NK-92 treated with Interleukin-12 subunit alpha and Interleukin-12 subunit beta, amount 100 ng/mL, for 24 hours (cell line): ENCODE data around the gene EN2.
"Not testable (repeated sequence)": the region's sequence is repeated elsewhere in the genome, so short reads cannot be mapped to it uniquely, and the experiment has no call there.

Experiments
- DNase-seq: peaks from one replicate; lab custom pipeline; 2025; lab: John Stamatoyannopoulos, UW

EN2 gene

DNA sequence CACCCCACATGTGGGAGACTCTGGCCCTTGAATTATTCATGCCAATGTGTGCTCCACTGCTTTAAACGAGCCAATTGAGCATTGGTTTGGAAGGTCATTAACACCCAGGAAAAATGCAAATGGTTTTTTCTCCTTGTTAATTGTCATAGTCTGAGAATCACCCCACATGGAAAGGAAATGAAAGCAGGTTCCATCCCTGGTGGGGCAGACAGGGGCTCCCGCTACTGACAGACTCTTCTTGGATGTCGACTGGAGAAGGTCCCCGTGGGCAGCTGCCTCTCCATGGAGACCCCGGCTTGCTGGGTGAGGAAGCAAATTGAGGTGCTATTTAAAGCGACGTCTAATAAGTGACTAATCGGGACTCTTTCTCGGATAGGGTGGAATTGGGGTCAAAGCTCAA, 32.0 kb upstream of the EN2 start:
- DNase-seq: no peak

DNA sequence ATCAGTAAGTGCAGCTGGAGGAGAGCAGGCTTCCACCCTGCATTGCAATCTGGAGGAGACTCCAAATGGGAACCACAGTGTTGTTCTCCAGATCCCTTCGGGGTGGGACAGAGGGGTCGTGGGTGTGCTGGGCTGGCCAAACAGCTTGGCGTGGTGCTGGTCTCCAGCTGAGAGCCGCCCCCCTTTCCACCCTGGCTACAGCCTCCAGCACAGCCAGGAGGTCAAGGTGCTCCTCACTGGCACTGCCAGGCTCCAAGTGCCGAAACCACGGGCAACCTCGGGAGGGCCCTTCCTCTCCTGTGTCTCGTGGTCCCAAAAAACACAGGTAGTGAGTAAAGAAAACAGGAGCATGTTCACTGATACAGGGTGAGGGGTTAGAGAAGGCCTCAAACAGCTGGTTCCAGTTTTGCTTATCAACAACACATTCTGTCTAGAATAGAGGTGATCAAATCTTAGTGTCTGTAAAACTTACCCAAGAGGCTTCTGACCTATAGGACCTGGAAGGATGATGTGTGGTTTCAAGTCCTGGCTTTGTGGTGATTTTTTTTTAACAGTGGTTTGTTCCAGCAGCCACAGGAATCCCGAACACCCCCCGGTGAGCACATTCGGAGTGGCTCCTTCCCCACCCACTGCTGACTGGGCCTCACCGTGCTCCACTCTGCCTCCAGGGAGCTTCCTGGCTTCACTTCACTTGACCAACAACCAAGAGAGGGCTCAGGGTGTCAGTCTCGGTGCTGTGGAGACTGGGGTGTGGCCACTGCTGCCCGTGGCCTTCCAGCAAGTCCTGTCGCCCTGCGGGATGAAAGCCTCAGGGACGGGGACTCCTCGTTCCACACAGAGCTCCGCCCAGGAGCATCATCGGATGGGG, 31.2 kb upstream of the EN2 start:
- DNase-seq: no peak

DNA sequence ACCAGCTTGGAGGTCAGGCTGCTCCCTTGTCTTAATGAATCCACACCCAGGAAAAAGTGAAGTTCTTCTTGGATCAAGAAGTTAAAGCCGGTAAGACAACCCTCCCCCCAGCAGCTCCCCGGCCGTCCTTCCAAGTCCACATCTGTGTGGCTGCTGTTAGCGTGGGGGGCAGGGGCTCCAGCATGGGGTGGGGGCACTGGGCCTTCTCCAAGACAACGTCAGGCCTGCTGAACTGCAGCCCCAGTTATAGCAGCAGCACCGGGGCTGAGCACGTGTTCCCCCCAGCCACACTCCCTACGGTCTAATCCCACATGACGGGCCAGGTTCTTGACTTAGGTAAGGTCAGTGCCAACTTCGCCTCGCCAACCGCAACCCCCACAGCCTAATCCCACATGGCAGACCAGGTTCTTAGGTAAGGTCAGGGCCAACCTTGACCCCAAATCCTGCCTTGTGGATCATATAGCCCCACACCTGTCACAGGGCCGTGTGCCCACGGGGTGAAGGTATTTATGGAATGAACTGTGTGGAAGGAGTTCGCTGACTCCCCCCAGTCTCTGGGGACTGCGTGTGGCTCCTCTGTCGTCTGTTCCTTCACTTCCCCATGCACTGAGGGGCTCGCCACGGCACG, 30.4 kb upstream of the EN2 start:
- DNase-seq: no peak

DNA sequence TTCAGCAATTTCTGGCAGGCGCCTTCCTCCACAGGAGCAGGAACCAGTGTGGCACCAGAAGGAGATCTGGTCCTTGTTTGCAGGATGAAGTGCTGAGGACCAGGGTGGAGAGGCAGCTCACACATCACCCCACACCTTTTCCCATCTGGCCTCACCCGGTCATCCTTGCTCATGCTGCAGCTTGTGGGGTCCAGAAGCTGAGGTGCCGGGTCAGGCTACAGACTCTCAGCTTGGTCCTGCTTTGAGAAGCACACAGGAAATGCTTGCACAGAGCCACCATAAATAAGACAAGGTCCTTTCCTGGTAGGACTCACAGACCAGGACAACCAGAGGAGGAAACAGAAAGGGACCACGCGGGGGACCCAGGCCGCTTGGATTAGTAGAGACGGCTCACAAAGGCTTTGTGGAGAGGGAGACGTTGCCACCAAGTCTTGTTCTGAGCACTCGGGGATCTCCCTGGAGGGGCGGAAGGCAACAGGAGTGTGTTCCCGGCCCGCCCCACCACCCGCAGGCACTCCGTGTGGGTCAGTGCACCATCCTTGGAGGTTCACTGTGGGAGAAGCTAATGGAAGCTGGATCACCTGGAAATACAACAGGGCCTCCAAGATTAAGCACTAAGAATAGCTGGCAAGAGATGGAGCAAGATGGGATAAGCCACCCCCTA, 29.6 kb upstream of the EN2 start:
- no peak for DNase-seq

DNA sequence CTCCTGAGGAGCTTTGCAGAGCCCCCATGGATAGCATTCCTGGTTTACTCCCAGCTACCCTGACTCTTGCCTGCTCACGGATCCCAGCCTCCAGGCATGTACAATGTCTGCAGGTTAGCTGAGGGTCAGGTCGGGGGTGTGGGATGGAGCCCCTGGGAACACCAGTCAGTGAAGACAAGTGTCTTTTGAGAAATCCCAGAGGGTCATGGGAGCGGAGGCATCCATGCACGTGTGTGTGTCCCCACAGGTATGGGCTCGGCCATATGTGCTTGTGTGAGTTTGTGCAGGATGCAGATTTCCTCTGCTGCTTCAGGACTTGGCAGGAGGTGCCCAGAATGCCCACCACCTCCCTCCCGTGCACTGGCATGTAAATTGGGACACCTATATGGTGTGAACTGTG, 28.3 kb upstream of the EN2 start:
- DNase-seq: no peak

DNA sequence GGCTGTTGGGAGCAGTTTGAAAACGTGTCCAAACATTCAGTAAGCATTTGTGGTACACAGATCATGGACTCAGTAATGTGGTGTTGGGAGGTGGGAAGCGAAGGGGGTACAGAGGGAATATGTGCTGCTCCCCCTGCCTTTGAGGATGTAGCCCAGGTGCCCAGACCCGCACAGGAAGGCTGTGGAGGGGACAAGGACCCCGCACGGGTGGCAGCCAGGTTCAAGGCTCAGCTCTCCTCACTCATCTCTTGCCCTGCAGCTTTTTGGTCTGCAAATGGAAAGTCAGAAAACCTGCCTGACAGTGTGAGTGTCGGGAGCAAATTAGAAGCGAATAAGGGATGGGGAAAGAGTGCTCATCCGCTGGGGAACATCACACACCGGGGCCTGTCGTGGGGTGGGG, 27.3 kb upstream of the EN2 start:
- DNase-seq: no peak

DNA sequence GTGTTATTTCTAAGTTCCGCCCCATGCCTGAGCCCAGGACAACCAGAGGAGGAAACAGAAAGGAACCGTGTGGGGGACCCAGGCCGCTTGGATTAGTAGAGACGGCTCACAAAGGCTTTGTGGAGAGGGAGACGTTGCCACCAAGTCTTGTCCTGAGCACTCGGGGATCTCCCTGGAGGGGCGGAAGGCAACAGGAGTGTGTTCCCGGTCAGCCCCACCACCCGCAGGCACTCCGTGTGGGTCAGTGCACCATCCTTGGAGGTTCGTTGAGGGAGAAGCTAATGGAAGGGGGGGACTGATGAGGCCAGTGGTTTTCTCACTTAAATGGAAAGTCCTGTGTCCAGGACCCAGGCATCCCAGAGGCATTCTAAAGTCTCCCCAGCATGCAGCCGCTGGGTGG, 26.7 kb upstream of the EN2 start:
- no peak for DNase-seq

DNA sequence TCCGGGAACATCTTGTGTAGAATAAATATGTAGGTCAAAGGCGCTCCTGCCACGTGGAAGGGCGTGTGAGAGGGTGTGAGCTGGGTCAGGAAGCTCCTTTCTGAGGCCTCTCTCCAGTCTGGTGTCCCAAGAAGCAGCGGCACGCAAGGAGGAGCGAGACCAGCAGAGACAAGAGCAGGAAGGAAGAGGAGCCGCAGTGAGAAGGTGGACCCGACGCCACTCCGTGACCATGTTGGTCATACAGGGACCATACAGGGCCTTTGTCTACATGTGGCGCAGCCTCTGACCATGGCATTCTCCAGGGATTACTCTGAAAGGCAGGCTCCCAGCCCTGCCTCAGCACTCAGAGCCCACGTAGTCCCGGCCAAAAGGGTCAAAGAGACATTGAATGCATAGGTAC, 26.2 kb upstream of the EN2 start:
- no peak for DNase-seq

DNA sequence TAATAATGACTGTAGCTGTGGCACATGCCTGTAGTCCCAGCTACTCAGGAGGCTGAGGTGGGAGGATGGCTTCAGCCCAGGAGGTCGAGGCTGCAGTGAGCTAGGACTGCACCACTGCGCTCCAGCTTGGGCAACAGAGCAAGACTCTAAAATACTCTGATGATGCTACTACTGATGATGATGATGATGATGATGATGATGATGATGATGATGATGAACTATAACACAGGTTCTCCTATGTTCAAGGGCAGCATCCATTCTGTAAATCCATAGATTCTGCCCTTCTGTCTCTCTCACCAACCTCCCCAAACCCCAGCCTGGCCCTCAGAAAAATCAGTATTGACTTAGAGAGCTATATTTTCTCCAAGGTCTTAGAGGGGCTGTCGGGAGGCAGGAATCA, 22.8 kb upstream of the EN2 start:
- DNase-seq: no peak

DNA sequence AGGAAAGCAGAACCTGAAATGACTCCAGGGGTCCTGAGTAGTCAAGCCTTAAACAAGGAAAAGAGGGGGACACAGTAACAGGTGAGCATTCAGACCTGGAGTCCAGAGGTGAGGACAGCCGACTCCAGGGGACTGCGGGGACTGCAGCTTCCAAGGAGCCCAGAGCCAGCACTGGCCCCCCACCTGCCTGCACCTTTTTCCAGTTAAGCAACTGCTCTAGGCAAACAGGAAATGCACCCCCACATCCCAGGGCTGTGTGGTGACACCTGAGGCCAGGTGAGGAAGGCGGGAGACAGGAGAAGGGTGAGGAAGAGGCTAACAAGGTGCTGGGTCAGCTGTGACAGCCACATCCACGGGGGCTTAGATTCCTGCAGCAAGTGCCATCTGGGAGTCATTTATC, 20.1 kb upstream of the EN2 start:
- no peak for DNase-seq

DNA sequence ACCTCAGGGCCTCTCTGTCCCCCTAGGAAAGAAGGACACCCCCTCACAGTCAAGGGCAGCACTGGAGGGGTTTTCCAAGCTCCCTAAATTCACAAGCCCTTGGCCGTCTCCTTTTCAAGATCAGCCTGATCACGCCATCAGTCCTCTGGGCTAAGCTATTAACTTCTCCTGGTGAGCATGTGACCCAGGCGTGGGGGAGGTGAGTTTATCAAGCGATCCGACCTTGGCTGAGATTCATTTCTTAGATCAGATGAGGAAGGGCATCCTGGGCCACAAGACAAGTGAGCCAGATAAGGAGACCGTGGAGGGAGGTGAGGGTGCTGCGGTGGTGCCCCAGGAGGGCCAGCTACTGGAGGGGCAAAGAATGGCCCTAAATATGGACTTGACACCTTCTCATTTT, 19.2 kb upstream of the EN2 start:
- DNase-seq: no peak

DNA sequence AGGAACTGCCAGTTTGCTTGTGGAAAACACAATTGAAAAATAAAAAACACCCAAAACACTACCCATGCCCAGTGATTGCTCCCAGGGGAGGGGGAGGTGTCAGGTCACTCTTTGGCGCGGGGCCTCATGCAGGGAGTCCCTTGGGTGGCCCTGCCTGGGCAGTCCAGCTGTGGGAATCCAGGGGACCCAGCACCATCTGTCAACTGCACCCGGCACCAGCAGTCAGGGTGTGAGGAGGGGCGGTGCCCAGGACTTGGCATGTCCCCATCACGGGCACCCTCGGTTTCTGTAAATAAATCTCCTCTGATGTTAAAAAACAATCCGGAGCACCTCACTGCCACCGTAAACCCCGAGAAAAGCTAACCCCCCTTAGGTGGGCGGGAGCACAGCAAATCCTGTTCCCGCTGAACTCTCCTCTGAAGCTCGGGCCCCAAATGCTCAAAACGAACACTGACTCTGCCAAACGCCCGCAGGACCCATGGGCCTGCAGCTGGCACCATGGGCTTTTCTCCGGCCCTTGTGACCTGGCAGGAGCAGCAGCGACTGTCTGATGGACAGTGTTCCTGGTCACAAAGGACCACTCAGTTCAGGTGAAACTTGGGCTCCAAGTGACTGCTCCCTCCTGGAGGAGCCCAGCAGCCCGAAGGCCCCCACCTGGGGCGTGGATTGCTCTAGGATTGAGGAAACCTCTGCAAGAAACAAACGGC, 18.5 kb upstream of the EN2 start:
- DNase-seq: no peak

DNA sequence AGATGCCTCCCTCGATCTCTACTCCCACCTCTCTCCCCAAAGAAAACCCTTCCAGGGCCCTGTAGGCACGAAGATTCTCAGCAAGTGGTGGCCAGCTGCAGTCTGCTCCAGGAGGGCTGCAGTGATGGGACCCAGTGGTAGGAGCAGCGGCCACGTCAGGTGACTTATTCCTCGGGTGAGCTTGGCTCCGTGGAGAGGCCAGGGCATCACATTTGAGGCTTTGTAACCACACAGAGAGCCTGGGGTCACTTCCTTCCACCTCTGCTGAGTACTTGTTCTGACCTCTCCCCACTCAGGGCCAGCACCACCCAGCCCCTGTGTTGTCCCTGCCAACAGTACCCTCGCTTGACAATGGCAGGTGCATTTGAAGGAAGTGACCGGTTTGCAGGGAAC, 17.9 kb upstream of the EN2 start:
- DNase-seq: no peak

DNA sequence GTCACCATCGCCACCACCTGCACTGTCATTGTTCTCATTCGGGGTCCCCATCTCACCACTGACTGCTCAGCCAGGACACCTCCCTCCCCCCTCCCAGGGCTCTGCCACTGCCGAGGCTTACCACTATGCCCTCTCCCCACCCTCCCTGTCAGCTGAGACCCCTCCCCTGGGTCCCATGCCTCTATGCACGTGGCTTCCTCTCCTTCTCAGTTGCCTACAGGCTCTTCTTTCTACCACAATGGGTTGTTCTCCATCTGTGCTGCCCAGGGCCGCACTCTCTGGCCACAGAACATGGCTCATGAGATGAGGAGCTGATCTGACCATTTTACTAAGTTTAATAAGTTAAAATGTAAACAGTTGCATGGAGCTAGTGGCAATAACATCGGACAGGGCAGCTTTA, 16.1 kb upstream of the EN2 start:
- DNase-seq: no peak

DNA sequence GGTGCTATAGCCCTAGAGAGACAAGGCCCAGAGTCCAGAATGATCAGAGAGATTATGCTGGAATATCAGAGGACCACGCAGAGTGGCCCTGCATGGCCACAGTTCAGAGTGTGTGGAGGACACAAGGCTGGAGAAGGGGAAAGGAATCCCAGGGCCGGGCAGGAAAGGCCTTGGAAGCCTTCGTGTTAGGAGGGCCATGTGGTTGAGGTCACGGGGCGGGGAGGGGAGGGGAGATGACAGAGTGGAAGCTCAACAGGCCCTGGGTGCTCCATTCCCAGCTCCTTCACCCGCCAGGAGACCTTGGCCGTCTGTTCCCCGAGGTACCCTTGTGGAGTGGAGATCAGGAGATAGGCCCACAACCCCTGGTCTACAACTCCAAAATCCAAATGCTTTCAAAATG, 13.2 kb upstream of the EN2 start:
- DNase-seq: no peak

DNA sequence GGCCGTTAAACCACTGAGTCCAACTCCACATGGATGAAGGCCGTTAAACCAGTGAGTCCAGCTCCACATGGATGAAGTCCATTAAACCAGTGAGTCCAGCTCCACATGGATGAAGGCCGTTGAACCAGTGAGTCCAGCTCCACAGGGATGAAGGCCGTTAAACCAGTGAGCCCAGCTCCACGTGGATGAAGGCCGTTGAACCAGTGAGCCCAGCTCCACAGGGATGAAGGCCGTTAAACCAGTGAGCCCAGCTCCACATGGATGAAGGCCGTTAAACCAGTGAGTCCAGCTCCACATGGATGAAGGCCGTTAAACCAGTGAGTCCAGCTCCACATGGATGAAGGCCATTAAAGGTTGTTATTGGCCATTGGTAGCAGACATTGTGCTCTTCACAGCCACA, 12.3 kb upstream of the EN2 start:
- not testable (repeated sequence) for DNase-seq

DNA sequence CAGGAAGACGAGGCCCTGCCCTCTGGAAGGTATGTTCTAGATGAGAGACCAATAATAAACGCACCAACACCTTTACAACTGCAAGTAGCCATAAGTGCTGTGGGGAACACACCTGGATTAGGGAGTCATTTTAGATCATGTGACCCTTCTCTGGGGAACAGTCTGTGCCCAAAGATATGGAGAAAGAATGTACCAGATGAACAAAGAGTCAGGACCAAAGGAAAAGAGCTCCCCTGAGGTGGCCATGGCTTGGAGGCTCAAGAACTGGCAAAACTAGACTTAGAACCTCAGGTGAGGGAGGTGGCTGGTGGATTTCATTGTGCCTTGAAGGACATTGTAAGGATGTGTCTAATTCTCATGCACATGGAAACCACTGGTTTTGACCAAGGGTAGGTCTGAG, 10.3 kb upstream of the EN2 start:
- DNase-seq: no peak

DNA sequence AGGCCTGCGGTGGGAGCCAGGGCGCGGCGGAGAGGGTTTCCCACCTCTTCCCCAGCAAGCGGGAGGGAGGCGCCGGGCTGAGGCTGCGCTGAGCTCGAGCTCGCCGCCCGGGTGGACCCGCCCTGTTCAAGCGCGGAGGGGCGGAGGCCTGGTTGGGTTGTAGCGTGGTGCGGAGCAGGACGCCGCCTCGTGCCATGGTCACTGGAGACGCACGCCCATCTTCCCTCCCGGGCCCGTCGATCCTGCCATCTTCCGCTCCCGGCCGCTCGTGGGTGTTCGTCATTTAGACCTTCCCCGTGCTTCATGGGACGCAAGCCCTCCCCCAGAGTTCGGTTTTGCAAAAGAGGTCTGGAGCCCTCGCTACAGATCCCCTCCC, 9.3 kb upstream of the EN2 start:
- DNase-seq: no peak

DNA sequence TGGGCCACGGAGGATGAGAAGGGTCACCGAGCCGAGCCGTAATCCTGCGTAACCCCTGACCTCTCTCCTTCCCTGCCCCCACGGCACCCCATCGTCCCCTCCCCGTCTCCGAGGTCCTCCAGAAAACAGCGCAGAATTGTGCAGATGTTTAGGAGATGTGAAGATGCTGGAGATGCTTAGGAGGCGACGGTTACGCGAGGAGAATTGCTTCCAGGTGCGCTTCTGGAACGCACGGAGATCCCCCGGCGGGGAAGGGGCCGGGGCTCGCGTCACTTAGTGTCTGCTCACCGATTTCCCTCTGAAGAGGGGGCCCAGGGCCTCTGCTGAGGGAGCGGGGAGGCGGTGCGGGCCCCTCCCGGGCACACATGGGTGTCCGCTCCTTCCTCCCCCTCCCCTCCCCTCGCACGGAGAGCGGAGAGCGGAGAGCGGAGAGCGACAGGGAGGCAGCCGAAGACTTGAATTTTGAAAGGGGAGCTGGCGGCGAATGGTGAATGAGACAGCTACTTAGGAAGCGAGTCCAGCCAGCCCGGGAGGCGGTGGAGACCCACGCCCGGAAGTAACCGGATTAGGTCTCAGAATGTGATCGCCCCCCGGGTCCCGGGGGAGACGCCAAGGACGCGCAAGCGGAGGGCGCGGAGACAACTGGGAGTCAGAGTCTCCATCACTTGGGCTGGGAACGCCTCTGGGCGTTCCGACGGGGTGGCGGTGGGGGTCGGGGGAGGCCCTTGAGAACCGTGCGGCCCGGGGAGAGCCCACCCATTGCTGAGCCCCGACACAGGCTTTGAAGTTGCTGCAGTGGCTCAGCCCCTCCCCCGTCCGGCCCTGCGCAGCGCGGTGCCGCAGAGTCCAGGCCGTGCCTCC, 8.7 kb upstream of the EN2 start:
- no peak for DNase-seq

DNA sequence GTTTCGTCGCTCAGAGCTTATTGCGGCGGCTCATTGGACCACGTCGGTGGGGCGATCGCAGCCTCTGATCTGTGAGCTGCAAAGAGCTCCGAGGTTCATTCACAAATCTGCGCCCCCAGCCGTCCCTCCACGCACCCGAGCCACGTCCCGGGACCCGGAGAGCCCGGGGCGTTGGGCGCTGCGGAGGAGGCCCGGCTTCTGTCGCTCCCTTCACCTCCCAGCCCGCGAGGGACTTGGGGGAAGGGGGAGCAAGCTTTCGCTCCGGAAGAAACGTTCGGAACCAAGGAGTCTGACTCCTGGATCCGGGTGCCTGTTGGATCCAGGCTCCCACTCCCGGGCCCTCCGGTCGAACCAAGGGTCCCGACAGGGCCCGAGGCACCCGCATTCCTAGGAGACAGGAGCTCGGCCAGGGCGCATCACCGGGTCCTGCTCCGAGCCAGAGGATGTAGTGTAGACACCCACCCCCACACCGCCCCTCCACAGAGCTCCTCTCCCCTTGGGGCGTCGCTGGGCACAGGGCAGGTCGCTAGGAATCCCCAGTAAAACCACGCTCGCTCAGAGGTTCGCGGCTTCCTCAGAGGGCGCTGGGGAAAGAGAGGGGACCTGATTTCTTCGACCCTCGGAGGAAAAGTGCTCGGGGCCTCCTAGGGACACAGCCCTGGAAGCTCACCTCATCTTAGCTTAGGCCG, 7.9 kb upstream of the EN2 start:
- DNase-seq: no peak

DNA sequence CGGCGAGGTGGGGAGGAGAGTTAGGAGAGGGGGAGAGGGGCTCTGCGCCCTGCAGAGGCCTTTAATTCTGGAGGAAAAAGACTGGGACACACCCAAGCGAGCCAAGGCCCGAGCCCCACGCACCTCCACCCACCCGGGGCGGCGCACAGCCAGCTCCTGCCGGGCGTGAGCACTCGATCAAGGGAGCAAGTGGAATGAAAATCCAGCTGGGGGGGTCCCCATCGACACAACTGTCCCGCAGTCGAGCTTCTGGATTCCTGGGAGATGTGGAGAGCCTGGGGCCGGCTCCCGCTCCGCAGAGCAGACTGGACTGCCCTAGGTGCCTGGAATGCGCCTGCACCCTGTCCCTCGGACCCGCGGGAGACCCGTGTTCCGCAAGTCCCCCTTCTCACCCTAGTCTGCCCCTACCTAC, 7.4 kb upstream of the EN2 start:
- no peak for DNase-seq
